HUES6 (cell line): ENCODE measurements around the gene ANKRD34A.

Experiments
- H3K27ac ChIP-seq: 2 replicates; pipeline ENCODE4 v1.7.0; 2013; ENCODE audit warnings: low read depth, mild to moderate bottlenecking, low read length, inconsistent platforms
- H3K27me3 ChIP-seq: 2 replicates; pipeline ENCODE4 v1.6.1; 2013; ENCODE audit warnings: low read length; ENCODE audit not compliant: control insufficient read depth, insufficient read depth
- H3K36me3 ChIP-seq: 2 replicates; pipeline ENCODE4 v1.6.1; 2013; ENCODE audit warnings: low read length; ENCODE audit not compliant: control insufficient read depth, insufficient read depth
- H3K4me1 ChIP-seq: 2 replicates; pipeline ENCODE4 v1.6.1; 2013; ENCODE audit warnings: low read length; ENCODE audit not compliant: control insufficient read depth, insufficient read depth
- H3K4me3 ChIP-seq: 2 replicates; pipeline ENCODE4 v1.5.1; 2013; ENCODE audit warnings: low read depth, low read length
- H3K9ac ChIP-seq: one replicate; pipeline ENCODE4 v1.6.1; 2013; ENCODE audit warnings: mild to moderate bottlenecking, low read length
- H3K9me3 ChIP-seq: 2 replicates; pipeline ENCODE4 v1.6.1; 2013; ENCODE audit warnings: low read depth, low read length; ENCODE audit not compliant: control insufficient read depth, insufficient read depth

ANKRD34A gene

DNA sequence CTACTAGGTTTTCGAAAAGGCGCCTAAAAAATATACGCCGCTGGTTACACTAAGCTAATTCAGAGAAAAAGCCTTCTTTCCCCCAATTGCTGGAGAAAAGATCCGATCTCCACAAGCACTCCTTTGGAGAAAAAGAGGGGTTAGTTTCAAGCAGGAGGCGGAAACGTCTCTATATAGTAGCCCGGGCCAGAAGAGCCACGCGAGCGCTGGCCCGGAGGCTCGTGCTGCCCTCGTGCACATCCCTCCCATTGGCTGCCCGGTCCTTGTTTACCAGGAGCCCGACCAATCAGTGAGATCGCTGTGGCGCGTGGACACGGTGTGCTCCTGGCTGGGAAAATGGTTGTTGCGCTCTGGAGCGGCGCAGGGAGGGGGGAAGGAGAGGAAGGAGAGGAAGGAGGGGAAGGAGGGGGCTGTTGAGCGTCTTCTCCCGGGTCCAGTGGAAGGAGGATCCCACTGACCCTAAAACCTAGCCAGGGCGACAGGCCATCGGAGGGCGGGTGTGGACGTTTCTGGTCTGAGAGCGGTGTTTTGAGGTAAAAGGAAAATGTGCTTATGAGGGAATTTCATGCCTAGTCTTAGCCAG lies 32.1 kb upstream of the ANKRD34A start, which contains the start of gene TXNIP:
Gene TXNIP, minus strand, starts transcription at position 147 of the 583 bp plus-strand sequence. CDS start 313 bp downstream, outside the sequence.
- Histone ChIP-seq H3K9me3 (no peaks in the 10 kb centered on the region), H3K27me3 (no peaks in the 10 kb centered on the region), H3K4me1 (peaks cover 23% of the 10 kb centered on the region), H3K4me3 (peak within 1 kb of the TSS; percentile 96), H3K27ac (peak within 1 kb of the TSS; percentile 81), H3K9ac (peak within 1 kb of the TSS; percentile 94), H3K36me3 (peaks cover 30% of the 10 kb centered on the region)

GRCh38 chr1:145995964-145996432 lies 31.6 kb upstream of the ANKRD34A start:
- Histone ChIP-seq H3K27me3 (no peaks in the 10 kb centered on the region), H3K9me3 (no peaks in the 10 kb centered on the region), H3K4me3 (peak overlapping the region; percentile 96), H3K9ac (peak overlapping the region; percentile 94), H3K4me1 (peaks cover 23% of the 10 kb centered on the region), H3K27ac (peak overlapping the region; percentile 81), H3K36me3 (peaks cover 30% of the 10 kb centered on the region)

DNA sequence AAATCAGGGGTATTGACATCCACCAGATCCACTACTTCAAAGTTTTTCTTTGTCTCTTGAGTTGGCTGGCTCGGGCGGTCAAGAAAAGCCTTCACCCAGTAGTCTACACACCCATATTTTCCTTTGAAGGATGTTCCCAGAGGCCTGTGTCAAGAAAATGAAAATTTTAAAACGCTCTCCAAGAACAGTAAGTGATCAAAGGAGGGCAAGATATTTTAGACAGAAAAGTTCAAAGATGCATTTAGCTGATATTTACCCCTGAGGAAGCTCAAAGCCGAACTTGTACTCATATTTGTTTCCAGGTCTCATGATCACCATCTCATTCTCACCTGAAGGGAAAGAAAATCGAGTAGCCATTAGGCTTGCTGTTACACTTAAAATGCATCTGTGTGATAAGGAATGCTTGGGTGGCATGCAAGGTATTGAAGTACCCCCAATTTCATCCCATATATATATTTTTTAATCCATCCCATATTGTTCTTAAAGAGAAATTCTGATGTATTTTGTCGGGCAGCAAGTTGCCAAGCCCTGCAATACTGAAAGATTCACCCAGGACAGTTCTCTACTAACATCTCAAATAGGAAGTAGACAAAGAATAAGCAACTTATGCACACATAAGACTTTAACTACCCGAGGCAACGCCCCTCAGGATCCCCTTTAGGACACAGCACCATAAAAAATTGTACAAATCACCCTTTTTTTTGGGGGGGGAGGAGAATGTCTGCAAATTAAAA lies 30.9 kb upstream of the ANKRD34A start:
- Histone ChIP-seq H3K4me3 (peak overlapping the region; percentile 96), H3K9me3 (no peaks in the 10 kb centered on the region), H3K27ac (no peak overlapping the region), H3K36me3 (peaks cover 30% of the 10 kb centered on the region), H3K9ac (peak overlapping the region; percentile 94), H3K27me3 (no peaks in the 10 kb centered on the region), H3K4me1 (peaks cover 29% of the 10 kb centered on the region)

DNA sequence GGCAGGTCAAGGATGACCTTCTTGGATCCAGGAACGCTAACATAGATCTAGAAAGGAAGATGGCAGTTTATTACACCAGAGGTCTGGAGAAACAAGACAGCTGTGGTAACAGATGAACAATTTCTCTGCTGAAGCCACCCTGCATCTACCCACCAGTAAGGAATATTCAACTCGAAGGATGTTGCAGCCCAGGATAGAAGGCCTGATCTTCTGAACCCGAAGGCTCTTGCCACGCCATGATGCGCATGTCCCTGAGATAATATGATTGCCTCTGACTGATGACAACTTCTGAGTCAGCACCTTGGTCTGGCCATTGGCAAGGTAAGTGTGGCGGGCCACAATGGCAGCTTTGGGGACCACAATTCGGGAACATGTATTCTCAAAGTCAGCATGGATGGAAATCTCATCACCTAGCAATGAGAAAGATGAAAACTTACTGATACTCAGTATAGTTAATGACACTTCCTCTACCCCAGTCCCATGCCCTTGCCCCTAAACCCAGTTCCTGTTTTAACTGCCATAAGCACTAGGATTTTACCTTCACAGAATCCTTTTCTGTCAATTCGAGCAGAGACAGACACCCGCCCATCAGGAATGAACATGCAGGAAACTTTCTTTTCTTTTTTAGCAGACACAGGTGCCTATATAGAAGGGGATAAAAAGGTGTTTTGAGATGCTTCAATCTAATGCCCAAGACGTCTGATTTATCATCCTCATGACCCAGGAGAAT lies 30.2 kb upstream of the ANKRD34A start:
- Histone ChIP-seq H3K27me3 (no peaks in the 10 kb centered on the region), H3K4me3 (peak overlapping the region; percentile 96), H3K36me3 (peaks cover 30% of the 10 kb centered on the region), H3K4me1 (peaks cover 27% of the 10 kb centered on the region), H3K9ac (no peak overlapping the region), H3K27ac (no peak overlapping the region), H3K9me3 (no peaks in the 10 kb centered on the region)

DNA sequence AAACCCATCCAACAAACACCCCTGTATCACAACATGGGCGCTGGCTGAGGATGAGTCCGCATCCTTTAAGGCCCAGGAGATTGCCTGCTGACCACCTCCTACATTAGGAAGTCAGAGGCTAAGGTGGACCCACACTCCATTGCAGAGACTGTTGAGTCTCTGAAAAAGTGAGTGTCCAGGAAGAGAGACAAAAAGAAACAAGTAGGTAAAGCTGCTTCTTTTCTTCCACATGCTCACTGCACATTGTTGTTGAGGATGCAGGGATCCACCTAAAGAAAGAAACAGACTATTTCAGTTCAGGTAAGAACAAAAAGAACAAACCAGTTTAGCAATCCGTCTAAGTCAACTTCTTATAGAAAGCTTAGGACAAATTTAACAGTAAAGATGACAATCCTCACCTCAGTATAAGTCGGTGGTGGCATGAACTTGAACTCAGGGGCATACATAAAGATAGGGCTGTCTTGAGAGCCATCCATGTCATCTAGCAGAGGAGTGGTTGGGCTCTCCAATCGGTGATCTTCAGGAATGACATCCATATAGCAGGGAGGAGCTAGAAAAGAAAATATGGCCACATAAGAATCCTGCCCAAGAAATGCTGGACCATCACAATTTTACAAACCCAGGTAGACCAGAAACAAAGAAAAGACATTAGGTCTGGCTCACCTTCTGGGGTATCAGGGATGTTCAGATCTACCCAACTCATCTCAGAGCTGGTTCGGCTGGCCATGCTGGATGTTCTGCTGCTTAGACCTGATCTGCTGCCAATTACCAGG lies 29.4 kb upstream of the ANKRD34A start:
- no peak overlapping the region for H3K9ac ChIP-seq
- H3K4me1 ChIP-seq = peaks cover 23% of the 10 kb centered on the region
- H3K27me3 ChIP-seq = no peaks in the 10 kb centered on the region
- H3K9me3 ChIP-seq = no peaks in the 10 kb centered on the region
- H3K4me3 ChIP-seq = peak overlapping the region; percentile 96
- H3K27ac ChIP-seq = no peak overlapping the region
- H3K36me3 ChIP-seq = peaks cover 30% of the 10 kb centered on the region

GRCh38 chr1:145992958-145993617 lies 28.7 kb upstream of the ANKRD34A start:
- Histone ChIP-seq H3K27me3 (no peaks in the 10 kb centered on the region), H3K27ac (no peak overlapping the region), H3K4me1 (peaks cover 23% of the 10 kb centered on the region), H3K36me3 (peaks cover 30% of the 10 kb centered on the region), H3K4me3 (peak overlapping the region; percentile 96), H3K9ac (no peak overlapping the region), H3K9me3 (no peaks in the 10 kb centered on the region)

DNA sequence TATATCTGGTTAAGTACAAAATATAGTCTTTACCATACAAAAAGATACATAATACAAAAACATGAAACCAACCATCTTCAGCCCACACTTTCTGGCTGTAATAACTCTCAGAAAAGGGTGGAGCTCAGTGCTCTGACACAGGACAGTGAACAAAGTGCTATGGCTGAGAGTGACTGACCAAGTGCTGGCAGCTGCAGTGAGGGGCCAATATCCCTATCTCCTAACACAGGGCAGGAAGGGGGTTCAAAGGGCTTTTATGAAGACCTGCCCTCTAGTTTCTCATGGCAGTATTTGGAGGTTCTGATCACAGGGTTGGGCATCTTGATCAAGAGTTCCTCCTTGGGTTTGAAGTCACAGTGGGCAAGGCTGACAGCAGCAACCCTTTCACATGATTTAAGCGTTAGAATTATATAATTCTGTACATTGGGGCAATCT lies 28.1 kb upstream of the ANKRD34A start:
- peaks cover 23% of the 10 kb centered on the region for H3K4me1 ChIP-seq
- no peaks in the 10 kb centered on the region for H3K27me3 ChIP-seq
- H3K4me3 ChIP-seq = peak overlapping the region; percentile 96
- H3K9ac ChIP-seq = no peak overlapping the region
- peaks cover 30% of the 10 kb centered on the region for H3K36me3 ChIP-seq
- no peak overlapping the region for H3K27ac ChIP-seq
- H3K9me3 ChIP-seq = no peaks in the 10 kb centered on the region

DNA sequence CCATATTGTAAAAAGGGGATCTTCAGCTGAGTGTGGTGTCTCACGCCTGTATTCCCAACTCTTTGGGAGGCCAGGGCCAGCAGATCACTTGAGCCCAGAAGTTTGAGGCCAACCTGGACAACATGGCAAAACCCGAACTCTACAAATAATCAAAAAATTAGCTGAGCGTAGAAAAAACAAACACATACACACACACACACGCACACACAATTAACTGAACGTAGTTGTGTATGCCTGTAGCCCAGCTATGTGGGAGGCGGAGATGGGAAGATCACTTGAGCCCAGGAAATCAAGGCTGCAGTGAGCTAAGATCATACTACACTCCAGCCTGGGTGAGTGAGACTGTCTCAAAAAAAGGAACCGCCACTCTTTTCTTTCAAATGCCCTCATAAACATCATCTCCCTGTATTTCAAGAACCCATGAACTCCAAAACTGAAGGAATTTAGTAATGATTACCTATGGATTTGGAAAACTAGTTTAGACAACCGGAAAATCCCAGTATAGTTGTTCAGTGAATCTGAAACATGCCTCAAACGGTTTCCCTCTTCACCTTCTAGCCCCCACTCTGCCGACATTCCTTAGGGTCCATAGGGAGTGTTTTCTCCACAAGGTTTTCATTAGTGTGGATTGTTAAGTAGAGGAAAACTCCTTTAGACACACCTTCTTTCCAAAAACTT lies 27.5 kb upstream of the ANKRD34A start:
- no peaks in the 10 kb centered on the region for H3K9me3 ChIP-seq
- H3K4me3 ChIP-seq = no peak overlapping the region
- H3K4me1 ChIP-seq = peaks cover 16% of the 10 kb centered on the region; the same call in 1 of the 2 replicates
- H3K36me3 ChIP-seq = peaks cover 30% of the 10 kb centered on the region
- no peak overlapping the region for H3K9ac ChIP-seq
- H3K27me3 ChIP-seq = no peaks in the 10 kb centered on the region
- no peak overlapping the region for H3K27ac ChIP-seq

DNA sequence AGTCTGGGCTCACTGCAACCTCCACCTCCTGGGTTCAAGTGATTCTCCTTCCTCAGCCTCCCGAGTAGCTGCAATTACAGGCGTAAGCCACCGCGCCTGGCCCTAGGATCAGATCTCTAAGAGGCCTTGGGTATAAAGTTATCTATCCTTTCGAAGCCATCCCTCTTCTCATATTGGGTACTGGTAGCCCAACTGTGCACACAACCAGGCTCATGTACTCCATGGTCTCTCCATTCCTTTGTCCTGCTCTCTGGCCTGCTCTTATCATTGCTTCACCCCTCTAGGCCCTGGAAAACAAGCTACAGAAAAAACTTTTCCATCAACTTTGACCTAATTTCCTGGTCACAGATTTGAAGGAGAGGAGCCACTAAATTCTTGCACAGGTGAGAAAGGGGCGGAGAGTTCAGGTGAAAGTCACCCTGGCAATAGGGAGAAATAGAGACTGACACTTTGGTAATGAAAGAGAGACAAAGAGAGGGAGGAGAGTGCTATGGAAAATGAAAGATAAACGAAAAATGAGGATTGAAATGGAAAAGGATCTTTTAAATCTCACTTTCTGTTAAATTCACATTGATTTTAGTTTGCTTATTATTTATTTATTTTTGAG lies 26.0 kb upstream of the ANKRD34A start:
- H3K36me3 ChIP-seq = peaks cover 29% of the 10 kb centered on the region
- H3K4me3 ChIP-seq = no peak overlapping the region
- H3K4me1 ChIP-seq = peaks cover 23% of the 10 kb centered on the region
- H3K9me3 ChIP-seq = no peaks in the 10 kb centered on the region
- H3K27ac ChIP-seq = no peak overlapping the region
- H3K9ac ChIP-seq = no peak overlapping the region
- H3K27me3 ChIP-seq = no peaks in the 10 kb centered on the region
